ENCODE data around the gene ZNF672.

The ZNF672 gene

GRCh38 chr1:248821101-248821500 is 16.9 kb upstream of the ZNF672 start:
- DNase-seq (ENCODE audit: extremely low read depth, low read depth) = no peak
- TF ChIP-seq CTCF (IDR thresholded peaks at IDR 0.05; ENCODE audit: low read depth, low read length) = no peak

- no peak for TF ChIP-seq CTCF (IDR thresholded peaks at IDR 0.05; ENCODE audit: low read depth, low read length)
- no peak for DNase-seq (ENCODE audit: extremely low read depth, low read depth)
Measured at GRCh38 chr1:248821641-248822040, 16.4 kb upstream of the ZNF672 start.

GRCh38 chr1:248822148-248823032 is 15.6 kb upstream of the ZNF672 start:
- DNase-seq (ENCODE audit: extremely low read depth, low read depth) = no peak
- no peak for TF ChIP-seq CTCF (IDR thresholded peaks at IDR 0.05; ENCODE audit: low read depth, low read length)

DNA sequence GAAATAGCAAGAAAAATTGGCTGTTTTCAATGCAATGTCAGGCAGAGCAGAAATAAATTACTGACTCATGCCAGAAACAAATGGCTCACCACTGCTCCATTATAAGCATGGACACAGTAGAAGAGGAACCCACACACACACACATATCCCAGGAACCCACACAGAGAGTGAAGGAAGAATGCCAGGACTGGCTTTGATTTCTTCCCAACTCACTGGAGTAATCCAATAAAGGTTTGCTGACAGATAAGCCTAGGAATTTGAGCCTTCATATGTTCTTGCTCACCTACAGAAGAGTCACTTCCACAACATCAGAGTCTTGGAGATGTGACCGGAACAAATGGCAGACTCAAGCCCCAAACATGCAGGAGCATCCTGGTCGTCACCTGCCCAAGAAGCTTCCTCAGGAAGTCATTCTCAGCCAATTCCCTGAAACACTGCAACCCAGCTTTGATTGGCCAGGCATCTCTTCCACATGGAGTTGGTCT is 14.5 kb upstream of the ZNF672 start:
- TF ChIP-seq CTCF (IDR thresholded peaks at IDR 0.05; ENCODE audit: low read depth, low read length) = no peak
- no peak for DNase-seq (ENCODE audit: extremely low read depth, low read depth)

DNA sequence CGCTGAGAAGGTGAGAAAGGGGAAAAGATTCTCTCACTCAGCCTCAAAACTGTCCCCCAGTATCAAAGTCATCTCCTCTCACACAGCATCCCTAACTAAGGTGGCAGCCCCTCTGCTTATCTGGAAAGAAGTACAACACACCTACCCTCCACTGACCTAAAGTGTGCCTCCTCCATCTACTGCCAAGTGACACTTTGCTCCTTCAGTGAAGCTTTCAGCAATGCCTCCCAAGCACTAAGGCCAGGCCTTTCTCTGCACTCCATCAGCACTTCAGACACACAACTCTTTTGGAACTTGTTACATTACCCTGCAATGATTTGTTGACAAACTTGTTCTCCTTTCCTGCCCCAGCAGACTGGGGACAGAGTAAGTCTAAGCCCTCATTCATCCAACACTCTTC is 13.7 kb upstream of the ZNF672 start:
- no peak for TF ChIP-seq CTCF (IDR thresholded peaks at IDR 0.05; ENCODE audit: low read depth, low read length)
- DNase-seq (ENCODE audit: extremely low read depth, low read depth) = no peak

DNA sequence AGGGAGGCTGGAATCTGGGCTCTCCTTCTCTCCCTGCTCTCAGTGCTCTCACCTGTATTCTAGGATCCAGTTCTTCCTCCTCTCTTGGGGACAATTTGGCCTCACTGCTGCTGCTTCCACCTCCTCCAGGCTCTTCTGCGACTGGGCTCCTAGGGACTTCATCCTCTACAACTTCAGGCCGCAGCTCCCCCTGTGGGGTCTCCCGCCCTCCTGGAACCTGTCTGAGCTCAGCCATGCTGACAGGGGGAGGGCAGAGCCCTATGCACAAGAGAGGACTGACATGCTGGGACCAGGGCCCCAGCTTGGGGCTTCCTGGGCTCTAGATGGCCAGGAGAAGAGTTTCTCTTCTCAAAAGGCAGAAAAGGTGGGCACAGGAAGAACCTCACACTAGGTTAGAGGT is 13.3 kb upstream of the ZNF672 start:
- no peak for DNase-seq (ENCODE audit: extremely low read depth, low read depth)
- TF ChIP-seq CTCF (IDR thresholded peaks at IDR 0.05; ENCODE audit: low read depth, low read length) = no peak

- TF ChIP-seq CTCF (IDR thresholded peaks at IDR 0.05; ENCODE audit: low read depth, low read length) = no peak
- DNase-seq (ENCODE audit: extremely low read depth, low read depth) = no peak
Measured at GRCh38 chr1:248825136-248825535, 12.9 kb upstream of the ZNF672 start.

Measured in AG09319 (cell line).